DND-41 (cell line): ENCODE measurements around the gene TBC1D5.

ENCODE experiments used
- EZH2 ChIP-seq: IDR thresholded peaks from 3 replicates; pipeline ENCODE4 v1.6.1; 2012; ENCODE audit warnings: borderline replicate concordance, low read depth, mild to moderate bottlenecking, moderate library complexity, low read length, inconsistent platforms; ENCODE audit not compliant: severe bottlenecking
- TF ChIP-seq, protein P1 (sequence below): IDR thresholded peaks from 2 replicates; pipeline ENCODE4 v1.5.1; 2012; ENCODE audit warnings: borderline replicate concordance, low read length, moderate library complexity, mild to moderate bottlenecking; ENCODE audit not compliant: poor library complexity, severe bottlenecking; ENCODE audit errors: extremely low read depth

DNA sequence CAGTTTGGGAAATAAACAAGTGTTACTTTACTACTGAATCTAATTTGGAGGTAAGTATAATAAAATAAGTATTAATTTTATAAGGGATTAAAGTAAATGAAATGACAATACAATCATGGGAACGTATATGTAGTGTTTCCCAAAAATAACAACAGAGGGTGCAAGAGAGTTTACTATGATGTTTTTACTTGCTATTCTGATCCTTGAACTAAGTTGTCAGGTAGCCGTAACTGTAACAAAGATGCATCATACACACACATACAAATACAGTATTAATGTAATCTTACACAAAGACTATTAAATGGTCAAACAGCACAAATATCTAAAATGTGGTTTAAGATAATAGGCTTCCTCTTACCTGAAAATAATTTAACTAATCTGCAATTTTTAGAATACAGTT is 311.4 kb downstream of the TBC1D5 start:
- TF ChIP-seq EZH2: no peak
- TF ChIP-seq, protein P1, sequence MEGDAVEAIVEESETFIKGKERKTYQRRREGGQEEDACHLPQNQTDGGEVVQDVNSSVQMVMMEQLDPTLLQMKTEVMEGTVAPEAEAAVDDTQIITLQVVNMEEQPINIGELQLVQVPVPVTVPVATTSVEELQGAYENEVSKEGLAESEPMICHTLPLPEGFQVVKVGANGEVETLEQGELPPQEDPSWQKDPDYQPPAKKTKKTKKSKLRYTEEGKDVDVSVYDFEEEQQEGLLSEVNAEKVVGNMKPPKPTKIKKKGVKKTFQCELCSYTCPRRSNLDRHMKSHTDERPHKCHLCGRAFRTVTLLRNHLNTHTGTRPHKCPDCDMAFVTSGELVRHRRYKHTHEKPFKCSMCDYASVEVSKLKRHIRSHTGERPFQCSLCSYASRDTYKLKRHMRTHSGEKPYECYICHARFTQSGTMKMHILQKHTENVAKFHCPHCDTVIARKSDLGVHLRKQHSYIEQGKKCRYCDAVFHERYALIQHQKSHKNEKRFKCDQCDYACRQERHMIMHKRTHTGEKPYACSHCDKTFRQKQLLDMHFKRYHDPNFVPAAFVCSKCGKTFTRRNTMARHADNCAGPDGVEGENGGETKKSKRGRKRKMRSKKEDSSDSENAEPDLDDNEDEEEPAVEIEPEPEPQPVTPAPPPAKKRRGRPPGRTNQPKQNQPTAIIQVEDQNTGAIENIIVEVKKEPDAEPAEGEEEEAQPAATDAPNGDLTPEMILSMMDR: peak; percentile 62
